NCI-H1694 (cell line): Measurements from ENCODE around the gene HIVEP3.

Experiments used
- DNase-seq: peaks from one replicate; lab custom pipeline; 2025; lab: John Stamatoyannopoulos, UW

HIVEP3 gene

GRCh38 chr1:41464885-41465284, 453.8 kb downstream of the HIVEP3 start:
- DNase-seq, result peak; percentile 85

GRCh38 chr1:41463516-41463915, 455.2 kb downstream of the HIVEP3 start:
- DNase-seq, result no peak

- DNase-seq, result no peak
Measured at GRCh38 chr1:41462680-41463004, 456.1 kb downstream of the HIVEP3 start.

- no peak for DNase-seq
Measured at GRCh38 chr1:41461790-41462679, 456.7 kb downstream of the HIVEP3 start.

- no peak for DNase-seq
Measured at GRCh38 chr1:41456847-41457540, 461.7 kb downstream of the HIVEP3 start.
